NCI-H1105 (cell line): ENCODE results near the gene PEAR1.

Source experiments
- DNase-seq: peaks from one replicate; lab custom pipeline; 2025; lab: John Stamatoyannopoulos, UW

The PEAR1 gene

GRCh38 chr1:156884560-156885184 lies 8.8 kb upstream of the PEAR1 start:
- no peak for DNase-seq

DNA sequence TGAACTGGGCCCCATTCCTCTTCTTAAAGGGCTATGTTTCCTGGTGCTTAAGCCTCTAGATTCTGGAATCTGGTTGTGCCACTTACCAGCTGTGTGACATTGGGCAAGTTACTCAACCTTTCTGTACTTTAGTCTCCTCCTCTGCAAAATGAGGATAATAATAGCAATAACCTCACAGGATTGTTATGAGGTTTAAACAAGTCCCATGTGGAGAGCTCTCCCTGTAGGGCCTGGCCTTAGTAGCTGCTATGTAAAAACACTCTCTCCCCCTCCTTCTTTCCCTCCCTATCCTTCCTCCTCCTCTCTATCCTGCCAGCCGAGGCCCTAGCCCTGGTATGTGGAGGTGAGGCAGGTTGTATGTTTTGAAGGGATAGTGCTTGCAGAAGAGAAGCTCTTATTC lies 8.2 kb upstream of the PEAR1 start:
- no peak for DNase-seq

DNA sequence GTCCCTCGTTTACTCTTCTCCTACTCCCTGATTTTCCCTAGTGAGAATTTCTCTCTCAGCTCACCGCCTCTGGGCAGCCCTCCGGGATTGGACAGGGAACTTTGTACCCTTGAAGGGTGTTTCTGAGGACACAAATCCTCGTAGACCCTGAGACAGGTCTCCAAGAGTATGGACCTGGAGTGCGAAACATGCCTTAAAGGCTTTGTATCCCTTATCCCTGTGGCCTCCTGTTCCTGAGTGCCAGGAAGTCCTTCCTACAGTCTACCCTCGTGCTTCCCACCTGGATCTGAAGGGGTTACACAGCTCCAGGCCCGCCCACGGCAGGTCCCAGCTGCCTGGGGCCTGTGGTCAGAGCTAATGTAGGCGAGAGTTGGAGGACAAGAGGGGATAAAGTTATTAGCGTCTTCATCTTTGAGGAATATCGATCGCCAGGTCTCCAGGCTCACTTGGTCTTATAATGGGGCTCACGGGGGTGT lies 7.6 kb upstream of the PEAR1 start:
- DNase-seq = no peak

DNA sequence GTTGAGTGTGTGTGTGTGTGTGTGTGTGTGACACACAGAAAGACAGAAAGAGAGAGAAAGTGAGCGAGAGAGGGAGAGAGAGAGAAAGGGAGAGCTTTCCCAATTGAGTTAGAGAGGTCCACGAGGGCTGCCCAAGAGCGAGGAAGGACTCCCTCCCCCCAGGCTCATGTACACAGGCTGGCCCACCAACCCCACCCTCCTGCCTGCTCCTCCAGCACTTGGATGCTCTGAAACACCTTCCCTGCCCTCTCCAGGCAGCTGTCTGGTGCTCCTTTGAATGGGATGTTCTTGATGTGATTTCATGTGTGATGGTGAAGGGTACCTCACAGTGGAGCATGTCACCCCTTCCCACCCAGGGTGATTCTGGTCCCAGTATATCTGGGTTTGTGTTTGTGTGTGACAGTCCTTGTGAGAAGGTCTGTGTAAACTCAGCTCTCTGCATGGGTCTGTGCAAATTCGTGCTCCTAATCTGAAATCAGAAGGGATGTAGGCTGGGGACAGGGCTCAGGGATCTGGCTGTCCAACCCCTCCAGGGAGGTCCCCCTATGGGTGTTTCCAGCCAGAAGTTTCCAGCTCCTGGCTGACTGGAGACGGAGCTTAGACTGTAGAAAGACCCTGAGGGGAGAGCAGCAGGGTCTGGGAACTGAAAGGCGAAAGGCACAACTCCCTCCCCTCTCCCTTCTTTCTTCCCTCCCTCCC lies 6.8 kb upstream of the PEAR1 start:
- DNase-seq = no peak

GRCh38 chr1:156887317-156887716 lies 6.2 kb upstream of the PEAR1 start:
- no peak for DNase-seq

DNA sequence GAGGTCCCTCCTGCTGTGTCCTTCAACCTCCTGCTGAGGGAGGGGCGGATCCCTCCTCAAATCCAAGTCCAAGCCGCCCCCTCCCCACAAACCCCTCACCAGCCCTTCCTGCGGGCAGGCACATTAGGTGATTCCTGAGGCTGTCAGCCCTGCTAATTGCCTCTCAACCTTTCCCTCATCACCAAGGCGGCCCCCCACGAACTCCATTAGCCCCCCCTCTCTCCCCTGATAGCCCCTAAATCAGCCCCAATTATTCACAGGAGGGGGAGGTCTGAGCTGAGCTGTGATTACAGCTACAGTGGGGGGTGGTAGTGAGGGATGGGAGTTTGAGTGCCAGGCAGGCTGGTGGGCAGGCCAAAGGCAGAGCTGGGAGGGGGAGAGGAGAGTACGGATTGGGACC lies 5.8 kb upstream of the PEAR1 start:
- no peak for DNase-seq

- DNase-seq = peak; percentile 67
Observed at GRCh38 chr1:156889802-156890580, 3.5 kb upstream of the PEAR1 start.

GRCh38 chr1:156892190-156893047 lies 1.1 kb upstream of the PEAR1 start:
- peak; percentile 66 for DNase-seq

DNA sequence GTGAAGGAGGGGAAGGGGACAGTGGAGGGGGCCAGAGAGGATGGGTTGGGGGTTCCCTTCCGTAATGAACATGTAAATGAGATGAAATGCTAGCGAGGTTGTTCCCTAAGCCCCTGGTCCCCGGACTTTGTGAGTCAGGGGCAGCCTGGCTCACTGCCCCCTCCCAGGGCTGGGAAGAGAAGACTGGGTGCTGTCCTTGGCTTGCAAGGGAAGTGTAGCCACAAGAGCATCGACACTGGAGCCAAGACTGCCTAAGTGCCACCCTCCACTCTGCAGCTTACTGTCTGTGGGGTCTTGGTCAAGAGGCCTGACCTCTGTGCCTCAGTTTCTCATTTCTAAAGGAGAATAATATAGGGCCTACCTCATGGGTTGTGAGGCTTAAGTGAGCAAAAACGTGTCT lies 483 bp downstream of the PEAR1 start:
- no peak for DNase-seq

DNA sequence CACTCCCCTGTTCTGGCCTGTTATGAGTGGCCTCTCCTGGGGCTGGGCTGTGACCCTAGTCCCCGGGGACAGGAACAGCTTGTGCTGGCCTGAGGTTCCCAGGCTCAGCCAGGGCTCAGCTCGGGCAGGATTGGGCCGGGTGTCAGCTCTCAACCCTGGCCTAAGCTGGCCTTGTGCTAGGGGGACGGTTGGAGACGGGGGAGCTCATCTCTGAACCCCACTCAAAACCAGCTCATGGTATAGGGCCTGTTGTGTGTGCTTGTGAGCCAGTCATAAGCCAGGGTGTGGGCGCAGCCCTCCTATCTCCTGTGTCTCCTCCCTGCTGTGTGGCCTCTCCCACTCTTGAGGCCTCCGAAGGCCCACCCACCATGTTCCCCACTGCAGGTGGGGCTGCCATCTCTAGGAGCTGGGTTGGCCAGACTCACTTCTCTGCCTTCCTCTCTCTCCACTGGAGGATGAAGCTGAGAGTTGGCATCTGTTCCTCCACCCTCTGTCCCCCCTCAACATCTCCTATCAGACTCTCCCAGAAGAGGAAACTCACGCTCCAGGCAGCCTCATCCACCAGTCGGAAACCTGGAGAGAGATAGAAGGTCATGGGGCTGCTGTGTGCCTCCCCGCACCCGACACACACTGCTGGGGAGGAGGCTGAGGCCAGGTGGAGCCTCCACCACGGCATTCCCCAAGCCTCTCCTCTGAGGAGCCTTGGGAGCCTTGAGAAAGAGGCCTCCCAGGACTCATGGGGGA lies 1.4 kb downstream of the PEAR1 start:
- no peak for DNase-seq

DNA sequence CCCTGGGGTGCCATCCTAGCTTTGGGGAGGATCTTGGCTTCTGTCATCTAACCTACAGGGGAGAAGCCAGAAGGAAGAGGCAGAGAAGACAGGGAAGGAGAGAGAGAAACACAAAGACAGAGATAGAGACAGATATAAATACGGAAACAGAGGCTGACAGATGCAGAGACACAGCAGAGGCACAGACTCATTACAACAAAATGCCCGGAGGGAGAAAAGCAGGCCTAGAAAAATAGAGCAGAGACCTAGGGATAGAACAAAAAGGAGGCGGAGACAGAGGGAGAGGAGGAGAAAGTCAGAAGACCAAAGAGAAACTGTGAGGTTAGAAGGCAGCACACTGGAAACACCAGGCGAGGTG lies 1.9 kb downstream of the PEAR1 start:
- DNase-seq = no peak

DNA sequence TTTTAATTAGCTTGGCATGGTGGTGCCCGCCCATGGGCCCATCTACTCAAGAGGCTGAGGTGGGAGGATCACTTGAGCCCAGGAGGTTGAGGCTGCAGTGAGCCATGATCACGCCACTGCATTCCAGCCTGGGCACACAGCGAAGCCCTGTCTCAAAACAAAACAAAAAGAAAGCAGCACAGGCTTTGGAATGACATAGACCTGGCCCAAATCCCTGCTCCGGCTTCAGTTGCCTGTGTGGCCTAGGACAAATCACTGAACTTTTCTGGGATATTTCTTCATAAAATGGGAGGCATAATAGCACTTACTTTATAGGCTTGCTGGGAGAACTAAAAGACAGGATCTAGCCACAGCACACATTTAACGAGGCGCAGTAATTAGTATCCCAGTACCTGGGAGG lies 2.4 kb downstream of the PEAR1 start:
- DNase-seq = no peak

DNA sequence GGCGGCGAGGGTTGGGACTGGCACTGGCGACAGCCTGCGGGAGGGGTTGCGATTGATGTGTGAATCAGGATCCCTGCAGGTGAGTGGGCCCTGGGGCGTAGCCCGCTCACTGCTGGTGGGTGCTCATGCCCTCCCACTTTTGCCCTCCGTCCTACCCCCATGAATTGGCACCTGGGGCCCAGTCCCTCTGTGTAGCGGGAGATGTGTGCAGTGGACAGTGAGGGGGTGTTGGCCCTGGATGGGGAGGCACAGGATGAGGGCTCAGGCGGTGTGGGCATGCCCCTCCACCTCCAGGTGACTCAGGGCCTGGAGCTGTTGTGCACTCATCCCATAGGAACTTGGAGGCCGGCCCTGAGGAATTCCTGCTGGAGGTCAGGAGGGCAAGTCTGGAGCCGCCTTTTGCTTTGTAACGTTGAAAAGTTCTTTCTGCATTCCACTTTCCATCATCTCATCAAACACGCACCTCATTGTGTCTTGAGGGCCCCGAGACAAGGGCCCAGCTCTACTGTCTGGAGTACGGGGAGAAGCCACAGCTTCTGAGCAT lies 3.0 kb downstream of the PEAR1 start:
- DNase-seq = no peak

GRCh38 chr1:156897078-156897825 lies 3.7 kb downstream of the PEAR1 start:
- no peak for DNase-seq

GRCh38 chr1:156898161-156898566 lies 4.6 kb downstream of the PEAR1 start:
- DNase-seq = no peak

- no peak for DNase-seq
Observed at GRCh38 chr1:156898971-156899664, 5.6 kb downstream of the PEAR1 start.

DNA sequence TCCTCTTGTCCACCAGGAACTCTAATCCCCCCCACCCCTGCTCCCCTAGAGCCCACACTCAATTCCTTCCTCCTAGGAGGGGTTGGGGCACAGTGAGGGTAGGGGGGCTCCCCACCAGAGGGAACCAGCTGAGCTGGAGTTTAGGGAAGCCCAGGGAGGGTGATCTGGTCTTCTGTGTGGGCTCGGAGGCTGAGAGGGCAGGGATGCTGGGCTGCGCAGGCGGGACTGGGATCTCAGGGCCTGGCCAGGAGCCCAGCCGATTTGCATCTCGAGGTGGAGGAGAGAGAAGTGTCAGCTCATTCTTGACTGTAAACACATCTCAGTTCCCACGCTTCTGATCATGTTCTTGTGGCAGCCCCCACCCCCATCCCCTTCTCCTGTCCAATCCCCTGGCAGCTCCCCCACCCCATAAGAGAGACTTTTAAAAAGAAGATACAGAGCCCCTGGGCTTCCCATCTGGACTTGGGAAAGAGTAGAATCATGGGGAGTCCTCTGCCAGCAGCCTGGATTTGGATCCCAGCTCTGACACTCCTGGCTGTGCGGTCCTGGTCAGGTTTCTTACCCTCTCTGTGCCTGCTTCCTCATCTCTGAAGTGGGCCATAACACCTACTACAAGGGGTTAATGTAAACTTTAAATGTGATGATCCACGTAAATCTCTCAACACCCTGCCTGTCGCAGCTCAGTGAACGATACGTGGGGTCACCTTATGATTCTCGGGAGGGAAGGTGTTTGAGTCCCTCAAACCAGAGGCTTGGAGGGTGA lies 6.6 kb downstream of the PEAR1 start:
- DNase-seq = no peak

DNA sequence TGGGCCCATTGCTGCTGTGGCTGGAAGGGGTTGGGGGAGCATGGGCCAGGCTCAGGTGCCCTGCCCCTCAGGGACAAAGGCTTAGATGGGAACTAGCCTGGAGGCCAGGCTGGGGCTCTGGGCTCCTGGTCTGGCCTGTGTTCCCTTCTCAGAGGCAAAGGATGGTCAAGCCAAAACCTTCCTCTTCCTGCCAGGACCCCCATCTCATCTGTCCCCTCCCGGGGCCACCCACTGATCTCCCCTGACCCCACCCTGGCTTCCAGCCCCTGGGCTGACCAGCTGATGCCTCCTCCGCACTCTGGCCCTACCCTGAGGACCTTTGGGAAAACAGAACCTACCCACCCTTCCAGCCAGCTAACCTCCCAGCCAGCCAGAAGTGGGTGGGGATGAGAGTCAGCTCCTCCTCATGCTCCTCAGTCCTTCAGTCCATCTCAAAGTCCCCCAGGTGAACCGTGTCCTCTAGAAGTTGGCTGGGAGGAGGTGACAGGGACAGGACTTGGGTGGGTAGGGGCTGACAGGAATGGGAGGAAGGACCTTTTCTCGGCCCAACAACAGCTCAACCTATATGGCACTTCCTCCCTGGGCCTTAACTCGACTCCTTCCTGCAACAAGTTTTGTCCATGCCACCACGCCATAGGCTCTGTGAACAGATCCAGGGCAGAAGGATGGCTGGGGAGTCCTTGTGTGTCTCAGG lies 7.5 kb downstream of the PEAR1 start:
- DNase-seq = no peak

- DNase-seq = no peak
Observed at GRCh38 chr1:156901590-156901900, 8.0 kb downstream of the PEAR1 start.
